ENCODE results near the gene CBLN2. TPM values are rescaled to one million over a fixed set of nuclear protein-coding genes. Genes with fewer than 3 reads are reported as not detected.

CBLN2 gene
- total and polyA plus RNA-seq, 2 experiments from 2014 or later = not detected

GRCh38 chr18:72584787-72585186 lies 40.6 kb upstream of the CBLN2 start:
- H3F3A ChIP-seq (replicated peaks; ENCODE audit: low read depth) = no peaks in the 10 kb centered on the region
- no peak overlapping the region for H3K27ac Mint-ChIP-seq
- DNase-seq (ENCODE audit: low spot score) (no peak), ATAC-seq (no peak)
- no peaks in the 10 kb centered on the region for H3K79me2 ChIP-seq (replicated peaks; ENCODE audit: insufficient read depth)
- no peak overlapping the region for H3K27ac ChIP-seq (ENCODE audit: low read depth)
- no peak overlapping the region for H2AFZ ChIP-seq
- no peaks in the 10 kb centered on the region for H3K4me1 ChIP-seq (ENCODE audit: insufficient read depth)
- H3K4me2 ChIP-seq = no peak overlapping the region
- H4K20me1 ChIP-seq (replicated peaks; ENCODE audit: insufficient read depth) = no peaks in the 10 kb centered on the region
- no peaks in the 10 kb centered on the region for H3K27me3 ChIP-seq (ENCODE audit: insufficient read depth)
- no peaks in the 10 kb centered on the region for H3K9me2 ChIP-seq (ENCODE audit: insufficient read depth)
- peaks cover 83% of the 10 kb centered on the region for H3K9me3 Mint-ChIP-seq
- H3K27me3 Mint-ChIP-seq (ENCODE audit: insufficient read depth, low read depth, poor library complexity) = peaks cover 4% of the 10 kb centered on the region
- no peak for TF ChIP-seq POLR2AphosphoS5 (IDR thresholded peaks at IDR 0.05; ENCODE audit: low read depth)
- TF ChIP-seq, protein P1, sequence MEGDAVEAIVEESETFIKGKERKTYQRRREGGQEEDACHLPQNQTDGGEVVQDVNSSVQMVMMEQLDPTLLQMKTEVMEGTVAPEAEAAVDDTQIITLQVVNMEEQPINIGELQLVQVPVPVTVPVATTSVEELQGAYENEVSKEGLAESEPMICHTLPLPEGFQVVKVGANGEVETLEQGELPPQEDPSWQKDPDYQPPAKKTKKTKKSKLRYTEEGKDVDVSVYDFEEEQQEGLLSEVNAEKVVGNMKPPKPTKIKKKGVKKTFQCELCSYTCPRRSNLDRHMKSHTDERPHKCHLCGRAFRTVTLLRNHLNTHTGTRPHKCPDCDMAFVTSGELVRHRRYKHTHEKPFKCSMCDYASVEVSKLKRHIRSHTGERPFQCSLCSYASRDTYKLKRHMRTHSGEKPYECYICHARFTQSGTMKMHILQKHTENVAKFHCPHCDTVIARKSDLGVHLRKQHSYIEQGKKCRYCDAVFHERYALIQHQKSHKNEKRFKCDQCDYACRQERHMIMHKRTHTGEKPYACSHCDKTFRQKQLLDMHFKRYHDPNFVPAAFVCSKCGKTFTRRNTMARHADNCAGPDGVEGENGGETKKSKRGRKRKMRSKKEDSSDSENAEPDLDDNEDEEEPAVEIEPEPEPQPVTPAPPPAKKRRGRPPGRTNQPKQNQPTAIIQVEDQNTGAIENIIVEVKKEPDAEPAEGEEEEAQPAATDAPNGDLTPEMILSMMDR (conservative IDR thresholded peaks at IDR 0.05; ENCODE audit: low read depth in 2 of 2) = no peak
- H3K36me3 Mint-ChIP-seq (ENCODE audit: low read depth) = peaks cover 28% of the 10 kb centered on the region
- no peak overlapping the region for H3K4me3 ChIP-seq
- no peak overlapping the region for H3K4me3 Mint-ChIP-seq
- no peaks in the 10 kb centered on the region for H3K36me3 ChIP-seq (ENCODE audit: insufficient read depth)
- no peaks in the 10 kb centered on the region for H3K4me1 Mint-ChIP-seq

DNA sequence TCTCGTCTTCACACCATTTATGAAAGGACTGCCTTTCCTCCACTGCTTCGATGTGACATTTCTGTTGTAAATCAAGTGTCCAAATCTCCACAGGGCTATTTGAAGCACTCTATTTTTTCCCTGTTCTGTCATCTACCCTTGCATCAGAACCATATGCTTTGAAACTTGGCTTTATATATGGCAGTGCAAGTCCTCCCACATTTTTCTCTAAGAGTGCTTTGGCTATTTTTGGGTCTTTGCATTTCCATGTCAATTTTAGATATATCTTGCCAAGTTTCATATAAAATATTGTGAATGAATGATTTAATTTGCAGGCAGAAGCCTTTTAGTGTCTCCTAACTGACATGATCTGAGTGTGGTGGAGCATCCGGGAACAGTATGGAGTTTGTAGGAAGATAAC lies 37.8 kb upstream of the CBLN2 start:
- Mint-ChIP-seq H3K4me3 (no peak overlapping the region), H3K27ac (no peak overlapping the region), H3K9me3 (peaks cover 88% of the 10 kb centered on the region), H3K36me3 (ENCODE audit: low read depth) (peaks cover 19% of the 10 kb centered on the region; the same call in 1 of the 3 replicates), H3K27me3 (ENCODE audit: insufficient read depth, low read depth, poor library complexity) (no peaks in the 10 kb centered on the region), H3K4me1 (no peaks in the 10 kb centered on the region)
- Histone ChIP-seq H3K27me3 (ENCODE audit: insufficient read depth) (no peaks in the 10 kb centered on the region), H2AFZ (no peak overlapping the region), H4K20me1 (replicated peaks; ENCODE audit: insufficient read depth) (no peaks in the 10 kb centered on the region), H3K9me2 (ENCODE audit: insufficient read depth) (no peaks in the 10 kb centered on the region), H3K36me3 (ENCODE audit: insufficient read depth) (no peaks in the 10 kb centered on the region), H3F3A (replicated peaks; ENCODE audit: low read depth) (no peaks in the 10 kb centered on the region), H3K4me2 (no peak overlapping the region), H3K4me3 (no peak overlapping the region), H3K4me1 (ENCODE audit: insufficient read depth) (no peaks in the 10 kb centered on the region), H3K79me2 (replicated peaks; ENCODE audit: insufficient read depth) (no peaks in the 10 kb centered on the region), H3K27ac (ENCODE audit: low read depth) (no peak overlapping the region)
- no peak for ATAC-seq
- DNase-seq (ENCODE audit: low spot score) = no peak
- TF ChIP-seq CREB1 (CRISPR knock-in tag; IDR thresholded peaks at IDR 0.05; ENCODE audit: low read depth) = no peak
- TF ChIP-seq NANOG (IDR thresholded peaks at IDR 0.05; ENCODE audit: borderline replicate concordance) = no peak
- no peak for TF ChIP-seq STAT1 (IDR thresholded peaks at IDR 0.05; ENCODE audit: unreplicated experiment)
- TF ChIP-seq, protein P1 (conservative IDR thresholded peaks at IDR 0.05; ENCODE audit: low read depth in 2 of 2) = no peak
- TF ChIP-seq ZNF462 (CRISPR knock-in tag; IDR thresholded peaks at IDR 0.05) = no peak
- TF ChIP-seq EZH2 (IDR thresholded peaks at IDR 0.05; ENCODE audit: low read depth, unreplicated experiment) = no peak
- no peak for TF ChIP-seq EZH2phosphoT487 (IDR thresholded peaks at IDR 0.05; ENCODE audit: unreplicated experiment)
- no peak for TF ChIP-seq POLR2AphosphoS5 (IDR thresholded peaks at IDR 0.05; ENCODE audit: low read depth)
- TF ChIP-seq ZNF331 (CRISPR knock-in tag; IDR thresholded peaks at IDR 0.05; ENCODE audit: low read depth) = no peak
- TF ChIP-seq, protein P2, sequence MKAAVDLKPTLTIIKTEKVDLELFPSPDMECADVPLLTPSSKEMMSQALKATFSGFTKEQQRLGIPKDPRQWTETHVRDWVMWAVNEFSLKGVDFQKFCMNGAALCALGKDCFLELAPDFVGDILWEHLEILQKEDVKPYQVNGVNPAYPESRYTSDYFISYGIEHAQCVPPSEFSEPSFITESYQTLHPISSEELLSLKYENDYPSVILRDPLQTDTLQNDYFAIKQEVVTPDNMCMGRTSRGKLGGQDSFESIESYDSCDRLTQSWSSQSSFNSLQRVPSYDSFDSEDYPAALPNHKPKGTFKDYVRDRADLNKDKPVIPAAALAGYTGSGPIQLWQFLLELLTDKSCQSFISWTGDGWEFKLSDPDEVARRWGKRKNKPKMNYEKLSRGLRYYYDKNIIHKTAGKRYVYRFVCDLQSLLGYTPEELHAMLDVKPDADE (IDR thresholded peaks at IDR 0.05) = no peak

Data from GM23338 (cell line).